GM19463 (cell line): ENCODE data around the gene RELN.
"Not testable (repeated sequence)": the region's sequence is repeated elsewhere in the genome, so short reads cannot be mapped to it uniquely, and the experiment has no call there.

Source experiments
- ATAC-seq: cut with Tn5 transposase; IDR thresholded peaks from one replicate; pipeline ENCODE4 v1.9.1; 2021; ENCODE audit warnings: mild to moderate bottlenecking, moderate library complexity; ENCODE audit not compliant: unreplicated experiment

The RELN gene

GRCh38 chr7:103989200-103989784, at the start of gene RELN:
Gene RELN, minus strand, starts transcription at chr7:103989658. Its CDS starts 302 bp downstream, at chr7:103989356.
- no peak for ATAC-seq

- no peak for ATAC-seq
These were observed 48.7 kb upstream of the RELN start for GRCh38 chr7:104038136-104038535.

DNA sequence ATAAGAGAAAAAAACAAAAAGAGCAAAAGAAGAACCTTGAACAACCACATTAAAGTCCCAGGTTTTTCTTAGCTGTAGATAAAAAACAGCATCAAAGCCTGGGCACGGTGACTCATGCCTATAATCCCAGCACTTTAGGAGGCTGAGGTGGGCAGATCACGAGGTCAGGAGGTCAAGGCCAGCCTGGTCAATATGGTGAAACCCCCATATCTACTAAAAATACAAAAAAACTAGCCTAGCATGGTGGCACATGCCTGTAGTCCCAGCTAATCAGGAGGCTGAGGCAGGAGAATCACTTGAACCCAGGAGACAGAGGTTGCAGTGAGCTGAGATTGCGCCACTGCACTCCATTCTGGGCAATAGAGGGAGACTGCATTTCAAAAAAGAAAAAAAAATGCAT, 47.4 kb upstream of the RELN start:
- not testable (repeated sequence) for ATAC-seq

- no peak for ATAC-seq
These were observed 45.9 kb upstream of the RELN start for GRCh38 chr7:104035351-104035750.

- ATAC-seq, result no peak
These were observed 45.2 kb upstream of the RELN start for GRCh38 chr7:104034679-104035078.

DNA sequence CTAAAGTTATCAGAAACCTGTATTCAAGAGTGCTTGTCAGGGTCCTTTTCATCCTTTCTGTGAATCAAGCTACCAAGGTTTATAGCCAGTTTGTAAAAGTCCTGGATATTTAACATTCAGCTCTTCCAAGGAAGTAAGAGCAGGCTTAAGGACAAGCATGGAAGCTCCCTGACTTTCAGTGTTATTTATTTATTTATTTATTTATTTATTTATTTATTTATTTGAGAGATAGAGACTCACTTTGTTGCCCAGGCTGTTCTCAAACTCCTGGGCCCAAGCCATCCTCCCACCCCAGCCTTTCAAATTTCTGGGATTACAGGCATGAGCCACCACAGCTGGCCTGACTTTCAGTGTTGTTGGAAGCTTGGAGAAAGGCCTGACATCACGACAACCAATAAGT, 44.4 kb upstream of the RELN start:
- no peak for ATAC-seq

- ATAC-seq, result no peak
These were observed 43.0 kb upstream of the RELN start for GRCh38 chr7:104032486-104032885.

DNA sequence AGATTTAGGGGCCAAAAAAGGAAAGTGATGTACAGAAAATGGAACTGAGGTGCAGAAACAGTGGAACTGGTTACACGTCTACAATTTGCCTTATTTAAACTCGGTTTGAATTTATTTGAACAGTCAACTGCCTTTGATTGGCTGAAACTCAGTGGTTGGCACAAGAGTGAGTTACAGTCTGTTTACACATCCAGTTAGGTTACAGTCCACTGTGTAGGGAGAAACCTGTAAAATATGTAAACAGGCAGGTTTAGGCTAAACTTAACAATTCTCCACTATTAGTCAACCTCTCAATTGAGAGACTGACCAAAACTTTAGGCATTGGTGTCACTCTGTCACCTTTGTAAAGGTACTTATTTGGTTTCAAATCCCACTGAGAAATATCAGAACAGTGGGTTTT, 40.3 kb upstream of the RELN start:
- no peak for ATAC-seq

DNA sequence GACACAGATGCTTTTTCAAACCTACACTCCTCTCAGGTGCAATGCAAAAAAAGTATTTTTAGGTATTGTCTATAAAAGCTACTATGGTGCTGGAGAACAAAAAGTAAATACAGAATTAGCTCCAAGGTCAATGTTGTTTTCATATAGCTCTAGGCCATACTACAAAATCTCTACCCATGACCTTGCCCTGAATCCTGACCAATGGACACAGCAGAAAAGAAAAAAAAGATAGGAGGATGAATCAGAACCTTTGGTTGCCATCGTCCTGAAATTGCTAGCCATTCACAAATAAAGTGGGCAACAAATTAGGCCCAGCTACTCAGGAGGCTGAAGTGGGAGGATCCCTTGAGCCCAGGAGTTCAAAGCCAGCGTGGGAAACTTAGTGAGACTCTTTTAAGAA, 35.2 kb upstream of the RELN start:
- no peak for ATAC-seq

GRCh38 chr7:104023100-104023499, 33.6 kb upstream of the RELN start:
- no peak for ATAC-seq

GRCh38 chr7:104018425-104018824, 29.0 kb upstream of the RELN start:
- ATAC-seq, result no peak

- no peak for ATAC-seq
These were observed 27.5 kb upstream of the RELN start for GRCh38 chr7:104017001-104017400.

GRCh38 chr7:104012835-104013234, 23.4 kb upstream of the RELN start:
- ATAC-seq, result no peak

DNA sequence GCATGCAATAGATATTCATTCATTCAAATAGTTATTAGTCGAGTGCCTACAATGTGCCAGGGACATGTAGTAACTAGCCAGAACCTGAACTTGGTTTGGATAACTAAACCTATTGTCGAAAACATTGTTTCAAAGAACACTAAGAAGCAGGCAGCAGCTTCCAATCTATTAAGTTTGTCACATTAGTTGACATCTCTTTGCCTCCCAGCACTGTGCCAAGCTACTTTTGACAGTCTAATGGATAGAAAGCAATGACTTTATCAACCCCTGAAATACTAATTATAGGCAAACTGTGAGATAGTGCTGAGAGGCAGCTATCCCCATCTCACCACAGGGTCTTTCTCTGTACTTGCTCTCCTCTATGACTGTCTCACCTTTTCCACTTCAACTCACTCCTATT, 22.4 kb upstream of the RELN start:
- no peak for ATAC-seq

- ATAC-seq, result no peak
These were observed 20.8 kb upstream of the RELN start for GRCh38 chr7:104010052-104010909.

GRCh38 chr7:104008107-104008506, 18.6 kb upstream of the RELN start:
- ATAC-seq, result no peak

- no peak for ATAC-seq
These were observed 18.2 kb upstream of the RELN start for GRCh38 chr7:104007614-104008013.

GRCh38 chr7:104005197-104005596, 15.7 kb upstream of the RELN start:
- no peak for ATAC-seq

DNA sequence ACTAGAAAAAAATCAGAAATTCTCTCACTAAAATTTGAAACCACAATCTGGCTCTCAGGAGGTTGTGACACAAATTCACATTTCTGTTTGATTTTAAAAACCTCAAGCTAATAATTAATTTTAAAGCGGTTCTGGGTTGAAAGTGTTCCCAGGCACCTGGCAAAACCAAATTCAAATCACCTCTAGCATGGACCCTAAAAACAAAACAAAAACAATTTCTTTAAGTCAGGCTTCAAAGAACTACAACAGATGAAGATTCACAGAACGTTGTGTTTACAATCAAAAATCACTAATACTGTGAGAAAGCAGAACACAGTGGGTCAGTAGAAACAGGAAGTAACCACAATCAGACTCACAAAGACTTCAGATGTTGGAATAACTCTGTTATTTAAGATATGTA, 7.2 kb upstream of the RELN start:
- no peak for ATAC-seq

- ATAC-seq, result no peak
These were observed 6.6 kb upstream of the RELN start for GRCh38 chr7:103996017-103996551.

GRCh38 chr7:103995554-103995953, 6.1 kb upstream of the RELN start:
- no peak for ATAC-seq

GRCh38 chr7:103993551-103993950, 4.1 kb upstream of the RELN start:
- no peak for ATAC-seq
